PC-9 (cell line): ENCODE measurements around the gene CAGE1. TPM values are rescaled to one million over a fixed set of nuclear protein-coding genes. Genes with fewer than 3 reads are reported as not detected.
A peak's percentile ranks its signal among the peaks of the same experiment; 100 is the strongest.

Experiments
- BruUV-seq: library from RNA; stranded (reverse); fragments of 400-500 nt; replicated peaks from 2 replicates; lab custom pipeline; 2021; lab: Mats Ljungman, UMichigan
- CTCF ChIA-PET: fragments of 300-600 bp; sonication (Branson Sonifier 250); formaldehyde crosslinking; loops from one replicate; lab custom pipeline; 2022; ENCODE audit warnings: antibody characterized with exemption; lab: Charles Lee
- POLR2A ChIA-PET: fragments of 300-600 bp; sonication (Branson Sonifier 250); formaldehyde crosslinking; loops from one replicate; lab custom pipeline; 2022; ENCODE audit warnings: antibody characterized with exemption; ENCODE audit not compliant: unreplicated experiment; lab: Charles Lee
- DNase-seq, 2 experiments: peaks; one replicate each; pipeline versions ENCODE4 v3.0.0 to v3.0.0-alpha.2; 2015 to 2022; ENCODE audit warnings: mixed read lengths in 1 of 2
- H2AFZ ChIP-seq: fragments of 200-600 bp; sonication (generic); 2 replicates; pipeline ENCODE4 v1.8.1; 2017; ENCODE audit warnings: antibody characterized with exemption
- H3F3A ChIP-seq: fragments of 200-600 bp; sonication (generic); 2 replicates; pipeline ENCODE4 v1.8.1; 2017; ENCODE audit warnings: antibody characterized with exemption, mild to moderate bottlenecking, low read depth; ENCODE audit not compliant: insufficient read depth
- H3K27ac ChIP-seq: fragments of 200-600 bp; sonication (generic); 2 replicates; pipeline ENCODE4 v1.6.1; 2016; ENCODE audit warnings: mixed run types
- H3K27me3 ChIP-seq: fragments of 200-600 bp; sonication (generic); 2 replicates; pipeline ENCODE4 v1.6.1; 2016; ENCODE audit warnings: low read depth, mixed run types; ENCODE audit not compliant: insufficient read depth
- H3K36me3 ChIP-seq: fragments of 200-600 bp; sonication (generic); 2 replicates; pipeline ENCODE4 v1.6.1; 2016; ENCODE audit warnings: low read depth, mixed run types
- H3K4me1 ChIP-seq: fragments of 200-600 bp; sonication (generic); replicated peaks from 2 replicates; pipeline ENCODE4 v1.6.1; 2016; ENCODE audit warnings: mixed run types; ENCODE audit not compliant: insufficient read depth
- H3K4me2 ChIP-seq: fragments of 200-600 bp; sonication (generic); 2 replicates; pipeline ENCODE4 v1.6.1; 2017; ENCODE audit warnings: mixed run types
- H3K4me3 ChIP-seq: fragments of 200-600 bp; sonication (generic); 2 replicates; pipeline ENCODE4 v1.6.1; 2016; ENCODE audit warnings: mixed run types
- H3K79me2 ChIP-seq: fragments of 200-600 bp; sonication (generic); 2 replicates; pipeline ENCODE4 v1.6.1; 2017; ENCODE audit warnings: low read depth, mixed run types
- H3K9me2 ChIP-seq: fragments of 200-600 bp; sonication (generic); 2 replicates; pipeline ENCODE4 v1.8.1; 2017; ENCODE audit warnings: mild to moderate bottlenecking; ENCODE audit not compliant: insufficient read depth
- H3K9me3 ChIP-seq: fragments of 200-600 bp; sonication (generic); 2 replicates; pipeline ENCODE4 v1.8.1; 2016; ENCODE audit warnings: low read depth; ENCODE audit not compliant: insufficient read depth
- H4K20me1 ChIP-seq: fragments of 200-600 bp; sonication (generic); 2 replicates; pipeline ENCODE4 v1.8.1; 2017; ENCODE audit not compliant: insufficient read depth
- CTCF ChIP-seq: fragments of 200-600 bp; sonication (generic); conservative IDR thresholded peaks from 2 replicates; pipeline ENCODE4 v1.6.1; 2017; ENCODE audit warnings: mixed run types, antibody characterized with exemption, mild to moderate bottlenecking, moderate library complexity
- EZH2 ChIP-seq: fragments of 200-600 bp; sonication (generic); IDR thresholded peaks from 2 replicates; pipeline ENCODE4 v1.8.0; 2017; ENCODE audit warnings: antibody characterized with exemption, low read depth
- intact Hi-C: fragments of 100-400 bp; cut with micrococcal nuclease; formaldehyde crosslinking; loops from one replicate; pipeline ENCODE4 v1.10.0; 2022; ENCODE audit not compliant: unreplicated experiment
- total RNA-seq: library from RNA; stranded (reverse); gene quantifications from 2 replicates; pipeline ENCODE4 v1.2.3, GENCODE V29; 2021

CAGE1 gene
- total RNA-seq, 1 experiment from 2014 or later = 0.13 TPM

GRCh38 chr6:7401075-7401474 lies 11.5 kb upstream of the CAGE1 start:
- BruUV-seq = no TSS peak
- Histone ChIP-seq H2AFZ (no peak overlapping the region), H3F3A (no peaks in the 10 kb centered on the region), H3K27ac (no peak overlapping the region), H3K4me2 (no peak overlapping the region), H3K9me3 (no peaks in the 10 kb centered on the region), H3K4me3 (no peak overlapping the region), H3K27me3 (no peaks in the 10 kb centered on the region), H3K36me3 (peaks cover 8% of the 10 kb centered on the region; the same call in 1 of the 2 replicates), H3K9me2 (no peaks in the 10 kb centered on the region), H3K79me2 (no peaks in the 10 kb centered on the region), H3K4me1 (no peaks in the 10 kb centered on the region), H4K20me1 (no peaks in the 10 kb centered on the region)
- intact Hi-C loops = no loop called here
- POLR2A ChIA-PET = interaction anchor here (0.7 kb wide), 2 partner anchors 89 to 831 kb away, joined by 4 to 5 read pairs; no protein-coding TSS in a partner anchor
- no peak for DNase-seq
- no peak for TF ChIP-seq CTCF
- TF ChIP-seq EZH2 = no peak
- CTCF ChIA-PET = interaction anchor here (0.6 kb wide), 1 partner anchor 125 kb away, joined by 3 read pairs; no protein-coding TSS in a partner anchor

GRCh38 chr6:7392402-7392801 lies 2.9 kb upstream of the CAGE1 start:
- Histone ChIP-seq H4K20me1 (peaks cover 7% of the 10 kb centered on the region; the same call in 1 of the 2 replicates), H3K4me3 (no peak overlapping the region), H2AFZ (no peak overlapping the region), H3K79me2 (peaks cover 23% of the 10 kb centered on the region), H3K9me2 (no peaks in the 10 kb centered on the region), H3K4me2 (0 out of 2 replicates have a peak overlapping the region, but pooled peaks have one; percentile 99), H3F3A (peaks cover 19% of the 10 kb centered on the region), H3K36me3 (peaks cover 3% of the 10 kb centered on the region; the same call in 1 of the 2 replicates), H3K9me3 (no peaks in the 10 kb centered on the region), H3K27ac (no peak overlapping the region), H3K27me3 (no peaks in the 10 kb centered on the region), H3K4me1 (peaks cover 19% of the 10 kb centered on the region)
- DNase-seq = no peak
- ChIA-PET CTCF (no interaction called here), POLR2A (no interaction called here)
- TF ChIP-seq CTCF (no peak), EZH2 (no peak)
- intact Hi-C loops = no loop called here
- no TSS peak for BruUV-seq

GRCh38 chr6:7391151-7391550 lies 1.6 kb upstream of the CAGE1 start:
- Histone ChIP-seq H3K27me3 (no peaks in the 10 kb centered on the region), H3K36me3 (peaks cover 3% of the 10 kb centered on the region; the same call in 1 of the 2 replicates), H3K27ac (no peak overlapping the region), H3K4me3 (peak overlapping the region; percentile 80; the same call in 1 of the 2 replicates), H3K9me3 (no peaks in the 10 kb centered on the region), H3K4me1 (peaks cover 19% of the 10 kb centered on the region), H2AFZ (no peak overlapping the region), H3F3A (peaks cover 19% of the 10 kb centered on the region), H4K20me1 (peaks cover 7% of the 10 kb centered on the region; the same call in 1 of the 2 replicates), H3K9me2 (no peaks in the 10 kb centered on the region), H3K79me2 (peaks cover 23% of the 10 kb centered on the region), H3K4me2 (peak overlapping the region; percentile 99)
- ChIA-PET CTCF (interaction anchor here (0.6 kb wide), 1 partner anchor 1231 kb away, joined by 3 read pairs; no protein-coding TSS in a partner anchor), POLR2A (no interaction called here)
- no peak for DNase-seq
- intact Hi-C loops = loop anchor here (2.0 kb wide), 1 partner anchor 152 kb away; no protein-coding TSS in a partner anchor
- no TSS peak for BruUV-seq
- TF ChIP-seq CTCF (no peak), EZH2 (no peak)
